ENCODE results near the gene KIF13A.
"Not testable (repeated sequence)": the region's sequence is repeated elsewhere in the genome, so short reads cannot be mapped to it uniquely, and the experiment has no call there.

The KIF13A gene

DNA sequence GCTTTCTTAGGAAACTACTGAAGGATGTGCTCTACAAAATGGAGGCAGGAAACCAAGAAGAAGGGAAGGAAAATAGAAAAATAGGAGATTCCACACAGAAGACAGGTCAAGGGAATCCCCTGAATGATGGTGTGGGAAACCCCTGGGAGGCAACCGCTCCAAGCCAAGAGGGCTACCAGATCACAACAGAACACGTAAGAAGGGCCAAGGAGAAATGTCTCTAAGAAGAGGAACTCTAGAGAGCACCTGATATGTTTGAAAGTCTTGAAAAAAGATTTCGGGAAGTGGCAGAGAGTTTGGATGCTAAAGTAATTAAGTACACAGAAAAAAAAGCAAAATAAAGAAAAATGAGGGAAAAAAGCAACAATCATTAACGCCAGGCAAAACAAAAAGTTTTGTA is 7.1 kb downstream of the KIF13A start:
- H3K4me3 ChIP-seq (ENCODE audit: low read depth, low read length), result no peak overlapping the region
- DNase-seq (ENCODE audit: low read depth), result no peak
- in situ Hi-C loops (cut with HindIII; ENCODE audit: low sequenced_read_pairs), result no loop called here
- TF ChIP-seq, protein P1, sequence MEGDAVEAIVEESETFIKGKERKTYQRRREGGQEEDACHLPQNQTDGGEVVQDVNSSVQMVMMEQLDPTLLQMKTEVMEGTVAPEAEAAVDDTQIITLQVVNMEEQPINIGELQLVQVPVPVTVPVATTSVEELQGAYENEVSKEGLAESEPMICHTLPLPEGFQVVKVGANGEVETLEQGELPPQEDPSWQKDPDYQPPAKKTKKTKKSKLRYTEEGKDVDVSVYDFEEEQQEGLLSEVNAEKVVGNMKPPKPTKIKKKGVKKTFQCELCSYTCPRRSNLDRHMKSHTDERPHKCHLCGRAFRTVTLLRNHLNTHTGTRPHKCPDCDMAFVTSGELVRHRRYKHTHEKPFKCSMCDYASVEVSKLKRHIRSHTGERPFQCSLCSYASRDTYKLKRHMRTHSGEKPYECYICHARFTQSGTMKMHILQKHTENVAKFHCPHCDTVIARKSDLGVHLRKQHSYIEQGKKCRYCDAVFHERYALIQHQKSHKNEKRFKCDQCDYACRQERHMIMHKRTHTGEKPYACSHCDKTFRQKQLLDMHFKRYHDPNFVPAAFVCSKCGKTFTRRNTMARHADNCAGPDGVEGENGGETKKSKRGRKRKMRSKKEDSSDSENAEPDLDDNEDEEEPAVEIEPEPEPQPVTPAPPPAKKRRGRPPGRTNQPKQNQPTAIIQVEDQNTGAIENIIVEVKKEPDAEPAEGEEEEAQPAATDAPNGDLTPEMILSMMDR (IDR thresholded peaks at IDR 0.05; ENCODE audit: low read depth, low read length, missing control alignments), result no peak

DNA sequence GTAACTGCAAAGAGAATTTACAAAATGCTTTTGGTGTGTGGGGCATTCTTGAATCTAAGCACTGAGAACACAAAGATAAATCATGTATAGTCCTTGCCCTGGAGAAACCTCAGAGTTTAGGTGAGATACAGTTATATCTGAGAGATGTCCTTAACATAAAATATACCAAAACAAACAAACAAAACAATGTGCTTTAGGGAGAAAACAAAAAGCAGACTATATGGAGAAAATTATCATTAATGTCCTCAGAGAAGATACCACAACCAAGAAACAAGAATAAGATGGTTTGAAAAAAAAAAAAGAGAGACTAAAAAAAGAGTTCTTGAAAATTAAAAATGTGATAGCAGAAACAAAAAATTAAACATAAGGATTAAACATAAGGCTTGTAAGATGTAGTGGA is 8.0 kb downstream of the KIF13A start:
- TF ChIP-seq, protein P1 (IDR thresholded peaks at IDR 0.05; ENCODE audit: low read depth, low read length, missing control alignments), result no peak
- no peak overlapping the region for H3K4me3 ChIP-seq (ENCODE audit: low read depth, low read length)
- DNase-seq (ENCODE audit: low read depth), result no peak
- in situ Hi-C loops (cut with HindIII; ENCODE audit: low sequenced_read_pairs), result loop anchor here (10.0 kb wide), 1 partner anchor 45 kb away; no protein-coding TSS in a partner anchor

DNA sequence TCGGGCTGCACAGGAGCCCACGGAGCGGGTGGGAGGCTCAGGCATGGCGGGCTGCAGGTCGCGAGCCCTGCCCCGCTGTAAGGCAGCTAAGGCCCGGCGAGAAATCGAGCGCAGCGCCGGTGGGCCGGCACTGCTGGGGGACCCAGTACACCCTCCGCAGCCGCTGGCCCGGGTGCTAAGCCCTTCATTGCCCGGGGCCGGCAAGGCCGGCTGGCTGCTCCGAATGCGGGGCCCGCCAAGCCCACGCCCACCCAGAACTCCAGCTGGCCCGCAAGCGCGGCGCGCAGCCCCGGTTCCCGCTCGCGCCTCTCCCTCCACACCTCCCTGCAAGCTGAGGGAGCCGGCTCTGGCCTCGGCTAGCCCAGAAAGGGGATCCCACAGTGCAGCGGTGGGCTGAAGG is 11.2 kb downstream of the KIF13A start:
- not testable (repeated sequence) for DNase-seq (ENCODE audit: low read depth); H3K4me3 ChIP-seq (ENCODE audit: low read depth, low read length)
- in situ Hi-C loops (cut with HindIII; ENCODE audit: low sequenced_read_pairs), result loop anchor here (10.0 kb wide), 1 partner anchor 49 kb away; no protein-coding TSS in a partner anchor

DNA sequence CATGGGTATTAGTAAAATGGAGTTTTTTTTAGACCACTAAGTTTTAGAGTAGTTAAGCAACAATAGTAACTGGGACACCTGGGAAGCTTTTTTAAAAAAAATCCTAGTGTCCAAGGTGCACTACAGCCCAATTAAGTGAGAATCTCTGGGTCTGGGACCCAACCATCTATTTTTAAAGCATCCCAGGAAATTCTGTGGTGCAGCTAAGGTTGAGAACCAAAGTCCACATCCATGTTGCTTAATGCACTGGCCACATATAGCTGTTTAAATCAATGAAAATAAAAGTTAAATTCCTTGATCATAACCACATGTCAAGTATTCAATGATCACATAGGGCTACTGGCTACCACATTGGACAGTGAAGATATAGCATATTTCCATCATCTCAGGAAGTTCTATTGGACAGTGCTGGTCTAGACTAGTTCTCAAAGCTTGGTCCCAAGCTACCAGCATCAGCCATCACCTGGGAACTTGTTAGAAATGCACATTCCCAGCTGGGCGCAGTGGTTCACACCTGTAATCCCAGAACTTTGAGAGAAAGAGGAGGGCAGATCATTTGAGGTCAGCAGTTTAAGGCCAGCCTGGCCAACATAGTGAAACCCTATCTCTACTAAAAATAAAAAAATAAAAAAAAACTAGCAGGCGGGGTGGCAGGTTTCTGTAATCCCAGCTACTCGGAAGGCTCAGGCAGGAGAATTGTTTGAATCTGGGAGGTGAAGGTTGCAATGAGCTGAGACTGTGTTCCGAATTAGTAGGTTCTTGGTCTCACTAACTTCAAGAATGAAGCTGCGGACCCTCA is 12.7 kb downstream of the KIF13A start:
- TF ChIP-seq, protein P1 (IDR thresholded peaks at IDR 0.05; ENCODE audit: low read depth, low read length, missing control alignments), result no peak
- DNase-seq (ENCODE audit: low read depth), result no peak
- in situ Hi-C loops (cut with HindIII; ENCODE audit: low sequenced_read_pairs), result loop anchor here (10.0 kb wide), 1 partner anchor 50 kb away; no protein-coding TSS in a partner anchor
- no peak overlapping the region for H3K4me3 ChIP-seq (ENCODE audit: low read depth, low read length)

DNA sequence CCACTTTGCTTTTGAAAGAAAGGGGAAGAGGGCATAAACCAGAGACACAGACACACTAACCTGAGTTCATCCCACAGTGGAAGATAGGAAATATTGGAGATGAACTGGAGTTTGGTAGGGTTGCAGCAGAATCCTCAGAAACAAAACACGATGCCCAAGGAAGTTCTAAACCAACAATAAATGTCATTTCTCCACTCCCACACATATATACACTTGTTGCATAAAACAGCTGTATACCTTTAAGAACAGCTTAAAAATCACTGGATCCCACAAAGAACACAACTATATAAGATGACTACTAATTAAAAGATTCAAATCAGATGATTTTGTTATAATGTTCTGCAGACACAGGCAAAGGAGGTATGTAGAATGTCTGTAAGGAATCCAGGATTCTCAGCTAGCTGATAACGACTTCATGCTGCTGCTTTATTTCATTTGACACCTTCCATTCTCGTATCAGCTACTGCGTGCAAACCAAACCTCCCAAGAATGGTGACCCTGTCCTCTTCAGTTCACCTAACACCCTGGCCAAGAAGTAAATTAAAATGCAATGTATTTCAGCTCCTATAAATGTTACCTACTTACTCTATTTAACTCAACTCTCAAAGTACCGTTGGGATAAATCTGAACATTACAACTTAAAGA is 14.3 kb downstream of the KIF13A start:
- DNase-seq (ENCODE audit: low read depth), result no peak
- in situ Hi-C loops (cut with HindIII; ENCODE audit: low sequenced_read_pairs), result loop anchor here (10.0 kb wide), 1 partner anchor 52 kb away; no protein-coding TSS in a partner anchor
- H3K4me3 ChIP-seq (ENCODE audit: low read depth, low read length), result no peak overlapping the region
- TF ChIP-seq, protein P1 (IDR thresholded peaks at IDR 0.05; ENCODE audit: low read depth, low read length, missing control alignments), result no peak

DNA sequence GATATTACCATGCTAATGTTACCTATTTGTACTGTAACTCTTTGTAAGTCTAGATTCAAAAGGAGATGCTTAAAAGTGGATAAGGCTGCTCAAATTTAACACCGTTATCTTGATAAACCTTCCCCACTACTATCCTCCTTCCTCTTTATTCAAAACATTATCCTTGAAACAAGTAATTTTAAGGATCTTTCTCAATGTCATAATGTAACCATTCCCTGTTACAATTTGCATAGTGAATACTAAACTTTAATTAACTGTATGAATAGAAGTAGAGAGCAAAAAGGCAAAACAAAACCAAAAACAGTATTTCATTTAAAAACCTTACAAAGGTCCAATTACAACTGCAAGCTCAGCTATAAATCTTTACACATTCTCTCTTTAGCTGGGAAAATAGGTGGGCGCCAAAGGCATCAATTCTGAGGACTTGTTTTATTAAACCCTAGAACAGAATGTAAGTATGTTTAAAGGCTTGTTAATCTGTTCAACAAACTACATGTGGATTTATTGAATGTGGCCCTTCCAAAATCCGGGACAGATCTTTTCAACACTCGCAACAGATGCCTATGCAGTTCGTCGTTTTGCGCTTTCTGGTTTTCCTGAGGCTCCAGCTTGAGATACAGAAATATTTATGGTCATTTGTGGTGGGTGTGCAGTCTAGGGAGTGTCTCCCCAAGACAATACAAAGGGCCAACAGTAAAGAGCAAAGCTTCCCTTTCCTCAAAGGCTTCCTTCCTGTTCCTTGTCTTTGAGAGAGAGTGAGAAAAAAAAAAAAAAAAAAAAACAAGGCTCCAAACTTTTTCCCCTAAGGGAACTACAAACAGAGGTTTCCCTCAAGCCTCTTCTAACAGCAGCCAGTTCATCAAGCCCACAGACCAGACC is 15.1 kb downstream of the KIF13A start:
- no peak overlapping the region for H3K4me3 ChIP-seq (ENCODE audit: low read depth, low read length)
- TF ChIP-seq, protein P1 (IDR thresholded peaks at IDR 0.05; ENCODE audit: low read depth, low read length, missing control alignments), result no peak
- no peak for DNase-seq (ENCODE audit: low read depth)
- in situ Hi-C loops (cut with HindIII; ENCODE audit: low sequenced_read_pairs), result loop anchor here (10.0 kb wide), 1 partner anchor 52 kb away; no protein-coding TSS in a partner anchor

All from astrocyte of the cerebellum (primary cell).